GM19193 (cell line): Measurements from ENCODE around the gene MMP28.

Source experiments
- POLR2A ChIP-seq: IDR thresholded peaks from 4 replicates; pipeline ENCODE4 v1.6.1; 2011; ENCODE audit not compliant: insufficient read depth, insufficient read length; ENCODE audit errors: extremely low read depth

Gene MMP28

DNA sequence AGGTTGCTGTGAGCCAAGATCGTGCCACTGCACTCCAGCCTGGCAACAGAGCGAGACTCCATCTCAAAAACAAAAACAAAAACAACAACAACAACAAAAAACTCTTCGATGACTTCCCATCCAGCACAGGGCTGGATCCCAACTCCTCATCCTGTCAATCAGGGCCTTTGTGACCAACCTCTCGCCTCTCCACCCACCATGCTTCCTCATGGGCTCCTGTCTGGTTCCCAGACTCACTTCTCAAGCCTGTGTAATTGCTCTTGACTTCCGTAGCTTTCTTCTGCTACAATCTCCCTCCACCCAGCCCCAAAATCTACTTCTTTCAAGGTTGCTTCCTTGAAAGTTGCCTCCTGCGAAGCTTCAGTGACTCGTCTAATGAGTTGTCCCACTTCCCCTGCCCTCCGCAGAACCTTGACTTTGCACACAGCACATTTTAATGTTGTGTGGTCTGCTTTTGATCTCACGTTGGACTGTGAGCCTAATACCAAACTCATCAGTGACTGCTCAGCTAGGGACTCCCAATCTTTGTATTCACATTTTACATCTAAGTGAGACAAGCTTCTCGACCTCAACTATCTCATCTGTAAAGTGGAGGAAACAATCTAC is 64.9 kb downstream of the MMP28 start:
- no peak for TF ChIP-seq POLR2A

DNA sequence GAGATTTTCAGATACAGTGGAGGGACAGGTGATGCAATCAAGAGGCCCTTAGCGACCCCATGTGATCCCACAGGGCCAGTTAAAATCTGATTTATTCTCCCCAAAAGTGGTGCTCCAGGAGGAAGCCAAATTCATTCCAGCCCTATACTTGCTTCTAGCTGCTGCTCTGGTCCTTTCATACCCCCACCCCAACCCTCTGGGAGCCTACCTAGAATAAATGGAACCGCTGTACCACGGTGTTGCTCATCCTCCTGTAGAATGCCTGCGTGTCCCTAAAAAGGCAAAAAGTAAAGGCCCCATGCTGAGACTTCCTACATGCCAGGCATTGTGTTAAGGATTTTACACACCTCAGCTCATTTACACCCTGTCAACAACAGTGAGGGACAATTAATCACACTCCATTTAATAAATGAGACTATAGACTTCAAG is 66.0 kb downstream of the MMP28 start:
- no peak for TF ChIP-seq POLR2A

DNA sequence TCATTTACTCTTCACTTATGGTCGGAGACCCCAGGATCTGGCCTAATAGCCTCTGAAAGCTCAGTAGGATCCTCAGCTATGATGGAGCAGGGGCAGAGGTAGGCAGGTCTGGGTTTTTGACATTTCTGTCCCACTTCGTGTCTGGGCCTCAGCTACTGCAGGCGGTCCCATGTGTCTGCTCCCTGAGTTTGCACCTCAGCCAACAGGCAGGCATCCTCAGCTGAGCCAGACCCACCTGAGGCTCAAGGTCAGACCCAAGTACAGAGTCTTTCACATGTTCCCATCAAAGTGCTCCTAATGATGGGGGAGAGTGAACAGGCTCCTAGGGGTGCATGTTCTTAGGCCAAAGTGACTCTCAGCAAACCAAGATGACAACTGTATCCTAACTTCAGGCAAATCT is 66.9 kb downstream of the MMP28 start:
- TF ChIP-seq POLR2A: no peak

GRCh38 chr17:35727635-35728034 is 67.8 kb downstream of the MMP28 start:
- TF ChIP-seq POLR2A: no peak

GRCh38 chr17:35726953-35727460 is 68.4 kb downstream of the MMP28 start:
- no peak for TF ChIP-seq POLR2A

- no peak for TF ChIP-seq POLR2A
These were observed 69.1 kb downstream of the MMP28 start for GRCh38 chr17:35726127-35726952.

DNA sequence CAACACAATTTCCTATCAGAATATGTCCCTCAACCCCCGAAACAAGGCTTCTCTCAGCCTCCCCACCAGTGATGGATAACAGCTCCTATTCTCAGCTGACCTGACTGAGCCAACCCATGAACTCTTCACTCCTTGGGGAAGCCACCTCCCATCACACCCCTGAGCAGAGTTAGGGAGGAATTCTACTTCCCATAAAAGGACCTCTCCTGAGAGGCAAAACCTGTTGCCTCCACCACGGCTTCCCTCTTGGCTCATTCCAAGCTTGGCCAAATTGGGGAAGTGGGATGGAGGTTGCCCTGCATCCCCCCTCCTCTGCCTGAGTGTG is 69.7 kb downstream of the MMP28 start:
- TF ChIP-seq POLR2A: no peak

DNA sequence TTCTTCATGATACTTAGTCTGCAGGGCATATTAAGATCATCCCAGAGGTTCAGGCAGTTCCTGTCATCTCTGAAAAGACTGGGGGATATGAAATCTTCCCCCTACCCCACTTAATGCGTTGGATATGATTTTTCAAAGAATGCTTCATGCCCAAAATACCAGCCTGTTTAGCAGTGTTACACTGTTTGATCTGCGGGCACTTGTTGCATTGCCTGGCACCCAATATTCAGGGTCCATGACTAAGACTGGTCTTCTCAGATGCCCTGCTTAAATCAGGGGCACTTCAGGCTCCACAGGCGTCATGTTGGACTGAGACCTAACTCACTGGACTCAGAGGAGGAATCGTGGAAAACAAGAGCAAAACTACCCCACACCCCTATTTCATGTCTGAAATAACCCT is 70.4 kb downstream of the MMP28 start:
- no peak for TF ChIP-seq POLR2A

DNA sequence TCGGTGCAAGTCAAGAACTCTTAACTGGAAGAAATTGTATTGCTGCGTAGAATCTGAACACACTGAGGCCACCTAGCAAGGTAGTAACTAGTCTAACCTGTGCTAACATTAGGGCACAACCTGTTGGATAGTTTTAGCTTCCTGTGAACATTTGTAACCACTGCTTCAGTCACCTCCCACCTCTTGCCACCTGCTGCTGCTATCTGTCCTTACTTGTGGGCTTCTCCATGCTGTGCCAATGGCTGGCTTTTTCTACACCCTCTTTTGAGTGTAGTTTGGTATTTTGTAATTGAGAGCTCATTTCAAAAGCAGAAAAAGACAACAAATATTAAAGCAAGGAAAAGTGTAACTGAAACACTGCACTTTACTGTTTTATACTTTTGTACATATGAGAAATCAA is 71.7 kb downstream of the MMP28 start:
- TF ChIP-seq POLR2A: no peak

GRCh38 chr17:35717475-35717874 is 78.0 kb downstream of the MMP28 start:
- no peak for TF ChIP-seq POLR2A

DNA sequence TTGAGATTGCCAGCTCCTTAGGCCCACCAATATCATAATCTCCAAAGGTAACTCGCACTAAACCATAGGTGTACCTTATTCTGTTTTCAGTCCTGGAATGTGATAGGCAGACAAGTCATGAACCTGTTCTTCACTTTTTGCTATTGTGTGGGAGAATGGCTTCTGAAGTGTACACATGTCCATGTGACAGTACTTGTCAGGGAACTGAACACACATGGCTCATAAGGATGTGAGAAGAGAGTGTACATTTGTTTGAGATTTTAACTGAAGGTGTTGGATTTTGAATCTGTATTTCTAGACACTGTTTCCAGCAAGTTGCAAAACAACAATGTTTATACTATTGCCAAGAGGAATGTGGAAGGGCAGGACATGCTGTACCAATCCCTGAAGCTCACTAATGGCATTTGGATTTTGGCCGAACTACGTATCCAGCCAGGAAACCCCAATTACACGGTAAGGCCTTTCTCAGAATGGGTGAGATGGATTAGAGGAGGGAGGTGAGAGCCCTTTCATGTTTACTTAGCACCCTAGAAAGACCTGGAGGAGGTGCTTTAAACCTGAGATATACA is 78.5 kb downstream of the MMP28 start:
- TF ChIP-seq POLR2A: no peak

DNA sequence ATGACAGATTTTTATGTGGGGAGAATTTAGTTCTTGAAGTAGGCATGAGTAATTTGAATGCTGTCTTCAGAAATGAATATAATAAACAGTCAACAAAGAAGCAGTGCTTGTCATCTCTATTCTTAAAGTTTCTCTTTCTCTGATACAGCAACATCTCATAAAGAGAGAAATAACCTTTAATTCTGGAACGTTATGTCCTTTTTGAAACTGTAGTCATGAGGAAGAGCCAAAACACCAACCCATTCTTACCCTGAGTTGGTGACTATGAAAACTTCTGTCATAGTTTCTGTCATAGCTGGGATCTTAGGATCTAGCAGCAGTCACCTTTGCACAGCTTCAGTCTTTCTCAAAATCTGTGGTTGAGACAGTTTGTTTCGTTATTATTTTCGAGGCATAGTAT is 79.3 kb downstream of the MMP28 start:
- TF ChIP-seq POLR2A: no peak
